Measurements from ENCODE around the gene ZNF789. TPM values are rescaled to one million over a fixed set of nuclear protein-coding genes. Genes with fewer than 3 reads are reported as not detected.
"Not testable (repeated sequence)": the region's sequence is repeated elsewhere in the genome, so short reads cannot be mapped to it uniquely, and the experiment has no call there.

ZNF789 gene
- total RNA-seq: 3.8 TPM
- long read RNA-seq, partial matches to known transcripts: 0 of 6 reads
- long read RNA-seq, other reads (novel, unspliced or antisense): 5 of 6 reads

DNA sequence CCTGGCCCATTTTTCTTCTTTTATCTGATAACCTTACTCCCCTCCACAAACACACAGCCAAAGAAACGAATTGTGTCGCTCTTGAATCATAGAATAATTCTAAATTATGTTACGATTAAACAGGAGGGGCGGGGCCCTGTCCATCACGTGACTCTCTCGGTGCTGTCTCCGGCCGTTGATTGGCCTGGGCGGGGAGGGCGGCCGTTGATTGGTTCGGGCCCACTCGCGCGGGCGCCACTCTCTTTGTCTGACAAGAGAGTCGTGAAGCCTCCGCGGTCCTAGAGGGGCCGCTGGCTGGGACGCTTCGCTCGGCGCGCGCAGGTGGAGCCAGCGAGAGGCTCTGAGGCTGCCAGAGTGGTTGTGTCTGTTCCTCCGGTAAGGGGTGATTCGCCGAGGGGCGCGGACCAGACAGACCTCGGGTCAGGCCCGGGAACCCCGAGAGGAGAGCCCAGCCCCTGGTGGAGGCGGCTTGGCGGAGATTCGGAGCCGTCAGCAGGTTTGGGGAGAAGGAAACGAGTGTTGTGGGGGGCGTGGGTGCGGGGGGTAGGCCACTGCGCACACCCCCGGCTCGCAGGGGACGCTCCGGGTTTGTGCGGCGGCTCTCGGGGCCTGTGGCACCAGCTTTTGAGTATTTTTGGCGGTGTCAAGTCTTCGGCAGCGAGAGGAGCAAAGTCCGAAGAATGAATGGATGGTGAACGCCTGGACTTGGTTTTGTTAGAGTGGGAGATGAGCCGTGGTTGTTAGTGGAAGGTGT is at the start of gene ZNF789:
Gene ZNF789, plus strand, starts transcription at position 330 of the 754 bp plus-strand sequence. CDS start 3,567 bp downstream, outside the sequence.
- DNase-seq (ENCODE audit: low spot score): peak; percentile 99
- intact Hi-C loops (cut with DNase I): loop anchor here (1.0 kb wide), 1 partner anchor 28 kb away; the partner anchor contains the start of gene ZNF394

DNA sequence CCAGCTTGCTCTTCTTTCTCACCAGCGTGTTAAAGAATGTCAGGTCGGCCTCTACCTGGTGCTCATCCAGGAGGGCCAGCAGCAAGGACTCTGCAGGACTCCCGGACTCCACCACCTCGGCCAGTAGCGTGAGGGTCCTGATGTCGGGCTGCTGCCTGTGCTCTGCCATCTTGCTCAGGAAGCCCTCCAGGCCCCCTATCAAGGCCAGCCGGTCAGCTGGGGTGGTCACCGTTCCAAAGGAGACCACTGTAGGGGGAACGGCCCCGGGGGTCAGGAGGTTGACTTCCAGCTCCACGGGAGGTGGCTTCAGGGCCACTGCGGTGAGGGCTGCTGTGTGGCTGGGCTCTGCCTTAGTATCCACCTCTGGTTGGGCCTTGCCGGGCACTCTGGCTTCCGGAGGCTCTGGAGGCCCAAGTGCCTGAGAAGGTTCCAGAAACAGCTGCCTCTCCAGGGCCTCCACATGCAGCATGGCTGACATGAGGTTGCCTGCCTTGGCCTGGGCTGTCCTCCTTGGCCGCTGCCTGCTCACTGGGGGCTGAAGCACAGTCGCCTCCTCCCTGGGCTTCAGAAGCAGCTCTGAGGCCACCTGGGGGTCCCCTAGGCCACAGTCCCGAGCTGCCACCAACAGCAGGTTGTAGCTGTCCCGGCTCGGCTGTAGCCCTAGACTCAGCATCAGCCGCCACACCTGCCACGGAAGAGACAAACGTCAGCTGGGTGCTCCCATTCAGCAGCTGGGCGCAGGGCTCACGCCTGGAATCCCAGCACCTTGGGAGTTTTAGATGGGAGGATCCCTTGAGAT is 47.6 kb upstream of the ZNF789 start:
- intact Hi-C loops (cut with DNase I): no loop called here
- DNase-seq (ENCODE audit: low spot score): no peak

DNA sequence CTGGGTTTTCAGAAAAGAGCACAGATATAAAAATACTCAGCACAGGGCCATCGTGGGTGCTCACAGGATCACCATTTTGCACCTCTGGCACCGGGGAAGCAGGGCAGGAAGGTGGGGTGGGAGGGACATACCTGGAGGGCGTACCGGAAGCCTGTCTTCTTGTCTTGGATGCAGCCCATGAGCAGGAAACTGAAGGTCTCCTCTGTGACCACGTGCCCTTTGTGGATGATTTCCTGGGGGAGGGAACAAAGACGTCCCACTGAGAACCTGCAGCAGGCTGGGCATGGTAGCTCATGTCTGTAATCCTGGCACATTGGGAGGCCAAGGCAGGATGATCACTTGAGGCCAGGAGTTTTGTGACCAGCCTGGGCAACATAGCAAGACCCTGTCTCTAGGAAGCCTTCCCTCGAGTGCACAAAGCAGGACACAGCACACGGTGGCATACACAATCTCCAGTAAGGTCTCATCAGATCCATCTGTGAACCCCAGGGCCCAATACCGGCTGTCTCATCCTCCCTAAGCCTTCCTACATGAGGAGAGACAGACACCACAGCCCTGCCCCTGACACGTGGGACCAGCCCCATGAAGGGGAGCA is 43.6 kb upstream of the ZNF789 start:
- no peak for DNase-seq (ENCODE audit: low spot score)
- intact Hi-C loops (cut with DNase I): no loop called here

DNA sequence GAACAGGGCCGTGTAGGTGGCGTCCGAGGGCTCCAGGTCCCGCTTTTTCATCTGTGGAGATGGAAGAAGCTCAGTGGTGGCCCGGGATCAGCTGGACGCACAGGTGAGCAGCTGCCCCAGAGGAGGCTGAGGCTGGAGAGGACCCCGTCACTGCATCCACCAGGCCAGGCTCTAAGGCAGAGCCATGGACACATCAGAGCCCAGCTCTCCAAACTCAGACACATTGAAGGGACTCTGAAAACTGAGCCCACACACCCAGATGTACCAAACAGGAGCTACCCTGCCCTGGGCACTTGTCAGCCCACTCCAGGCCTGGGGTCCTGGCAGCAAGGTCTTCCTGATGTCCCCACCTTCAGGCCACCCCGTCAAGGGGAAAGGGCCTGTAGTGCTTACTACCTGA is 42.9 kb upstream of the ZNF789 start:
- intact Hi-C loops (cut with DNase I): no loop called here
- no peak for DNase-seq (ENCODE audit: low spot score)

DNA sequence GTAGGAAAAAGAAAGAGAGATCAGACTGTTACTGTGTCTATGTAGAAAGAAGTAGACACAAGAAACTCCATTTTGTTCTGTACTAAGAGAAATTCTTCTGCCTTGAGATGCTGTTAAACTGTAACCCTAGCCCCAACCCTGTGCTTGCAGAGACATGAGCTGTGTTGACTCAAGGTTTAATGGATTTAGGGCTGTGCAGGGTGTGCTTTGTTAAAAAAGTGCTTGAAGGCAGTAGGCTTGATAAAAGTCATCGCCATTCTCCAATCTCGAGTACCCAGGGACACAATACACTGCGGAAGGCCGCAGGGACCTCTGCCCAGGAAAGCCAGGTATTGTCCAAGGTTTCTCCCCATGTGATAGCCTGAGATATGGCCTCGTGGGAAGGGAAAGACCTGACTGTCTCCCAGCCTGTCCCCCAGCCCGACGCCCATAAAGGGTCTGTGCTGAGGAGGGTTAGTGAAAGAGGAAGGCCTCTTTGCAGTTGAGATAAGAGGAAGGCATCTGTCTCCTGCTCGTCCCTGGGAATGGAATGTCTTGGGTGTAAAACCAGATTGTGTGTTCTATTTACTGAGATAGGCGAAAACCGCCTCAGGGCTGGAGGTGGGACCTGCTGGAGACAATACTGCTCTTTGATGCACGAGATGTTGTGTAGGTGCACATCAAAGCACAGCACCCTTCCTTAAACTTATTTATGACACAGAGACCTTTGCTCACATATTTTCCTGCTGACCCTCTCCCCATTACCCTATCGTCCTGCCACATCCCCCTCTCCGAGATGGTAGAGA is 40.7 kb upstream of the ZNF789 start:
- intact Hi-C loops (cut with DNase I); DNase-seq (ENCODE audit: low spot score): not testable (repeated sequence)

DNA sequence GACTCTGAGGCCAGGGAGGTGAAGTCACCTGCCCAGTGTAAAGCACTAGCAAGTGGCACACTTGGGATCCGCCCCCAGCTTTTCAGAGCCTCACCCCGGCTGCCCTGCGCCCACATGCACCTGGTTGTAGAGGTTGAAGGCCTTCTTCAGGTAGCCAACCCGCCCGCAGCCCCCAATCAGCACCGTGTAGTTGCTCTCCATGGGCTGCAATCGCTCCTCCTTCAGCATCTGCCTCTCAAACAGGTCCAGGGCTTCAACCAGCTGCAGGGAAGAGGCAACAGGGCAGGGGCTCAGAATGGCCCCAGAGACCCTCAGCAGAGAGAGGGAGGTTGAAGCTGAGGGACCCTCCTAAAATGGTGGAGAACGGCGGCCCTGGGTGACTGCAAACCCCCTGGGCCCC is 39.5 kb upstream of the ZNF789 start:
- intact Hi-C loops (cut with DNase I): no loop called here
- DNase-seq (ENCODE audit: low spot score): no peak

DNA sequence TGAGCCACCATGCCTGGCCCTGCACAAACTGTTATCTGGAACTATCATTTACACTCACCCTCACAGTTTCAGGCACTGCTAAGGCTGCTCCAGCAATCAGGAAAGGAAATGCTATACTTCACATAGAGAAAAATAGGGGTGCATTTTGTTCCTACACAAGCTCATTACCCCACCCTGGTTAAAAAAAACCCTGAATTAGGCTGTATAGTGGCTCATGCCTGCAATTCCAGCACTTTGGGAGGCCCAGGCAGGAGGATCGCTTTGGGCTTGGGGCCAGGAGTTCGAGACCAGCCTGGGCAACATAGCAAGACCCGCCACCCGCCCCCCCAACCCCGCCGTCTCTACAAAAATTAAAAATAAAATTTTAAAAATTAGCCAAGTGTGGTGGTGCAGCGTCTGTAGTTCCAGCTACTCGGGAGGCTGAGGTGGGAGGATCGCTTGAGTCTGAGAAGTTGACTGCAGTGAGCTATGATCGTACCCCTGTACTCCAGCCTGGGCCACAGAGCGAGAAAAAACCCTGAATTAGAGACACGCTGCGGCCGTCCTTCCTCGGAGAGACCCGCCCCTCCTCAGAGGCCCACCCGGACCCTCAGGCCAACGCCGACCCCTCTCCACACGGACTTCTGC is 34.6 kb upstream of the ZNF789 start:
- intact Hi-C loops (cut with DNase I): loop anchor here (1.0 kb wide), 1 partner anchor 28 kb away; the partner anchor contains the start of gene ATP5MF
- no peak for DNase-seq (ENCODE audit: low spot score)

DNA sequence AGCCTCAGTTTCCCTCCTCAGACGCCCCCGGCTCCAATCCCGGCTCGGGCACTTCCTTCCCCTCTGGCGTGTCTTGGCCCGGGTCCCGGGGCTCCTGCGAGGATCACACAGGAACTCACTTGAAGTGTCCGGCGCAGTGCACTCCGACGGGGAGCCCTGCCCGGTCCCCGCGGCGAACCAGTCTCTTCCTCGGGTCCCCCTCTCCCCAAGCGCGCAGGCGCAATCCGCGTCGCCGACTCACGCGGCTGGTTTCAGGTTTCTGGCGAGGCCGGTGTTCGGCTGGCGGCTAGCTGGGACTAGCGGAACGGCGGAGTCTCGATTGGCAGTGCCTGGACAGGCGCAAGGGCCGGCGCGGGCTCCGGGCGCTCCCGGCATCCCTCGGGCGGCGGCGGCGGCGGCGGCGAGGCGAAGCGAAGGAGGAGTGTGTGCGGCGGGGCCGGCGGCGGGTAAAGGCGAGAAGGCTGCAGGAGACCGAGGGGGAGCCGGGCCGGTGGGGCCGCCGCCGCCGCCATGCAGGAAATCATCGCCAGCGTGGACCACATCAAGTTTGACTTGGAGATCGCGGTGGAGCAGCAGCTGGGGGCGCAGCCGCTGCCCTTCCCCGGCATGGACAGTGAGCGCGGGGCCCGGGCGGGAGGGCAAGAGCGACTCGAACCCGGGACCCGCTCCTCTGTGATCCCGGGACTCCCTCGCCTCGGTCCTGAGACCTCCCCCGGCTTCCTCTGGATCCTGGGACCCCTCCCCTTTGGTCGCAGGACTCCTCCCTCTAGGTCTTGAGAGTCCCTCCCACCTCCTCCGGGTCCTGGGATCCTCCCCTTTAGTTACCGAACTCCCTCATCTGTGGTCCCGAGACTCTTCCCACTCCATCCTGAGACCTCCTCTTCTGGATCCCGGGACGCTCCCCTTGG is 33.9 kb upstream of the ZNF789 start, which contains the start of the genes CPSF4 and PTCD1:
Gene CPSF4, plus strand, starts transcription at position 371 of the 908 bp plus-strand sequence. Its CDS starts 140 bp downstream, at position 511.
Gene PTCD1, minus strand, starts transcription at position 226 of the 908 bp plus-strand sequence. CDS start 3,556 bp downstream, outside the sequence.
- peak; percentile 98 for DNase-seq (ENCODE audit: low spot score)
- intact Hi-C loops (cut with DNase I): loop anchor here (1.0 kb wide), 1 partner anchor 27 kb away; the partner anchor contains the start of gene ATP5MF

DNA sequence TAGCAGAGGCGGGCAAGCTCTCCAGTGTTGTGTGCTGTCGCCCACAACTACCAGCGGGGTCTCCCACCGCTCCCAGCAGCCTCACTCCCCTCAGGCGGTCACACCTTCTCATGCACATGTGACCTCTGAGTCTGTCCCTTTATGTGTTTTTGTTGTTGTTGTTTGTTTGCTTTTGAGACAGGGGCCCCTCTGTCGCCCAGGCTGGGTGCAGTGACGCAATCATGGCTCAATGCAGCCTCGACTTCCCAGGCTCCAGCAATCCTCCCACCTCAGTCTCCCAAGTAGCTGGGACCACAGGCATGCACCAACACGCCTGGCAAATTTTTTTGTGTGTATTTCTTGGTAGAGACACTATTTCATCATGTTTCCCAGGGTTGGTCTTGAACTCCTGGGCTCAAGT is 32.5 kb upstream of the ZNF789 start:
- no peak for DNase-seq (ENCODE audit: low spot score)
- intact Hi-C loops (cut with DNase I): no loop called here

DNA sequence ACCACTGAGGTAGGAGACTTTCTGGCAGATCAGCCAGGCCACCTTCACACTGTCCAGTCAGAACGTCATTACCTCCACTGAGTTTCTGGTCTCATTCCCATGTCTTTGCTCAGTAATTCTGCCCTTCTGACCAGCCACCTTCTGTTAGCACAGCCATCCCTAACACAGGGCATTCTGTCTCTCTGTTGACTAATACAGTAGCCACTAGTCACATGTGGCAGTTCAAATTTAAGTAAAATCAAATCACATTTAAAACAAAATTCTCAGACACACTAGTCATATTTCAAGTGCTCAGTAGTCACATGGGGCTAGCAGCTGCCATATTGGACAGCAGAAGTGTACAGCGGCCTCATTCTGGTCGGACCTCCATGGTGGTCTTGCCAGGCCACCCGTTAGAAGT is 26.6 kb upstream of the ZNF789 start:
- intact Hi-C loops (cut with DNase I): no loop called here
- no peak for DNase-seq (ENCODE audit: low spot score)

DNA sequence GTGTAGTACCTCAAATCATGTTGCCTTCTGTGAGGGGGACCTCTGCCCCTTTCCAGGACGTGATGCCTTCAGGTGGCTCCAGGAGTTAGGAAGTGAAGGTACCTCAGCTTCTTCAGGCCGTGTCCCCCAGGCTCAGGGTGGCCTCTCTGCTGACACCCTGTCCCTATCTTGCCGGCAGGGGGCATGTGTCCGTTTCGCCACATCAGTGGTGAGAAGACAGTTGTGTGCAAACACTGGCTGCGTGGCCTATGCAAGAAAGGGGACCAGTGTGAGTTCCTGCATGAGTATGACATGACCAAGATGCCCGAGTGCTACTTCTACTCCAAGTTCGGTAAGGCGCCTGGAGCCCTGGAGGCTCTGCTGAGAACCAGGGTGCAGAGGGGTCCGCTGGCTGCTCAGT is 24.7 kb upstream of the ZNF789 start:
- no peak for DNase-seq (ENCODE audit: low spot score)
- intact Hi-C loops (cut with DNase I): no loop called here

DNA sequence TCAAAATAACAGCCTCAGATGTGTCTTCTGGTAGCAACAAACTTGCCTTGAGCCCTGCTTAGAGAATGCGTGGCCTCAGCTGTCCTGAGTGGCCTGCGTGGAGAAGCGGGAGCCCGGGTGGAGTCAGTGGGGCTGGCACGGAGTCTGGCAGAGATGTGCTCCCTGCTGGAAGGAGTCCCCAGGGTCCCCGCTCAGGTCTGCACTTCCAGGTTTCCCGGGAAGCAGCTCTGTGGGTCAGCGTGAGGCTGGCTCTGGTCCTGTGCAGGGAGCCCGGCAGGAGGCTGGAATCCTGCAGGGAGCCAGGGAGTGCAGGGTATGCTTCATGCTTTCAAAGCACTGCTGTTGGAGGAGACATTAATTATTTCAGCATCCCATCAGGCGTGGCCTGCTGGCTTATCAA is 23.8 kb upstream of the ZNF789 start:
- intact Hi-C loops (cut with DNase I): no loop called here
- DNase-seq (ENCODE audit: low spot score): no peak

DNA sequence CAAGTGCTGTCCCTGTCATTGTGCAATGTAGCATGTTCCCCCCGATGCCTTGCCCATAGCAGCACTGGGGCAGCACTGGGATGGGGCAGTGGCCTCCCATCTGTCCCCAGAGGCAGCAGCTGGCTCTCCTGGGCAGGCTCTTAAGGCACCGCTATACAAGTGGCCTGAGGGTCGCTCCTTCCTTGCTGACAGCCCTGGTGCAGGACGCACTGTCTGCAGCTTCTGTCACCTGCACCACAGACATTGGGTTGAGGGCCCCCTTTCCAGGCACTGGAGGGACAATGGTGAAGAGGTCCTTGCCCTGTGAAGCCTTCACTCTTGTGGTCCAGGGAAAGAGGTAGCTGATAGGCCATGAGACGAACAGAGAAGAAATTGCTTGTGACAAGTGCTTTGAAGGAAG is 23.4 kb upstream of the ZNF789 start:
- intact Hi-C loops (cut with DNase I): no loop called here
- DNase-seq (ENCODE audit: low spot score): no peak

DNA sequence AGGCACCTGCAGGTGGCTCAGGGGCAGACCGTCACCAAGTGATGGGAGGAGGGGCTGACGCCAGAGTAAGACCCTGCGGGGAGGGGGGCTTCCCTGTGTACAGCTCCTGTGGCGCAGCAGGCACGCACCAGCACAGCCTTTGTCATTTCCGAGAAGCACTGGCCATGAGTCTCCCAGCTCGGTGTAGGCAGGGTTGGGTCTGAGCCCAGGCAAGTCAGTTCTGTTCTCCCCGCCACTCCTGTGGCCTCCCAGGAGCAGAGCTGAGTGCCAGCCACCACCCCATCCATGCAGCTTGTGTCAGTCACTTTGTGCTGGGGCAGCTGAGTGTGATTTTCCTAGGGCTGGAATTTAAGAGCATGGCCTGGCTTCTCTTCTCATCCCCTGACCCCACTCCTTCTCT is 20.8 kb upstream of the ZNF789 start:
- no peak for DNase-seq (ENCODE audit: low spot score)
- intact Hi-C loops (cut with DNase I): no loop called here

DNA sequence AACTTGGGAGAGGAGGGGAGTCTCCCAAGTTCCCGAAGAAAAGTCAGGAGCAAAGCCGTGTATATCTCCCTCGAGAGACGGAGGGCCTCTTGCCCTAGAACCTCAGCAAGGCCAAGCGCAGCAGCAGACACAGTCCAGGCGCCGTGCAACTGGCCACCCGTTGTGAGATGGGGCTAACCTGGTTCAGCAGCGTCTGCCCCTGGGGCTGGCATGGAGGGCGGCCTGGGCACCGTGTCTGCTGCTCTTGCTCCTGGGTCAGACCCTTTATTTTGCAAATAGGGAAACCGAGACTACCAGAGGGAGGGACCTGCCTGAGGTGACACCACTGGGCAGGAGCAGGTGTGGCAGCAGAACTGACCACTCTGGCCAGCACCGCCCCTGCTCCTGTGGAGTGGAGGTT is 20.1 kb upstream of the ZNF789 start:
- intact Hi-C loops (cut with DNase I): no loop called here
- no peak for DNase-seq (ENCODE audit: low spot score)

DNA sequence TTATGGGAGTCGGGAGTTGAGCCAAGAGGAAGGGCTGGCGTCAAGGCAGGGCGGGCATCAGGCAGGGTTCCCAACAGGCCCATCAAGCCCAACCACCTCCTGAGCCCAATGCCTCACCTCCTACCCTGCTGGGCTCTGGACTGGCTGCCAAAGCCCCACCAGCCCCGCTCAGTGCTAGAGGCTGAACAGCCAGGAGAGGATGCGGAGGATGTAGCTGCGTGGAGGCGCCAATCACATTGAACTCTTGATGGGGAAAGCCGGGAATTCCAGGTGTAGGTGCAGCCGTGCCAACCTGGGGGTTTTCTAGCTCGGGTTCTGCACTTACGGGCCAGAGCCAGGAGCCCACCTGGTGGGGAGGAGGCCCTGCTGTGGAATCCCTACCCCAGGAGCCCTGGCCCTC is 19.6 kb upstream of the ZNF789 start:
- no peak for DNase-seq (ENCODE audit: low spot score)
- intact Hi-C loops (cut with DNase I): no loop called here

DNA sequence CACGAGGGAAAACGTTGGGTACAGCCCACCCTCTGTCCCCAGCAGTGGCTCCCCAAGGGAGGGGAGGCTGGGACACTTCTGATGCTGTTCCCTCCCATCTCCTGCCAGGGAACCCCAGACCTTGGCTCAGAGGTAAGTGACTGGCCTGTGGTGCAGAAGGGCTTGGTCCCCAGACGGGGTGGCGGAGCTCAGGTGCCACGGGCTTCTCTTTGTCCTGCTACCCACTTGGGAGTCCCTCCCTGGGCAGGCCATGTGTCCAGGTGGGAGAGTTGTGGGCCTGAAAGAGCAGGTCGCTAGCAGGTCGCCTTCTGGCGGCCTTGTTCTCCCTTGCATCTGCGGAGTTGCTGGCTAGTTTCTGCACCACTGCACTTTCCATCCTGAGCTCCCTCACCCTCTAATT is 16.8 kb upstream of the ZNF789 start:
- intact Hi-C loops (cut with DNase I): no loop called here

DNA sequence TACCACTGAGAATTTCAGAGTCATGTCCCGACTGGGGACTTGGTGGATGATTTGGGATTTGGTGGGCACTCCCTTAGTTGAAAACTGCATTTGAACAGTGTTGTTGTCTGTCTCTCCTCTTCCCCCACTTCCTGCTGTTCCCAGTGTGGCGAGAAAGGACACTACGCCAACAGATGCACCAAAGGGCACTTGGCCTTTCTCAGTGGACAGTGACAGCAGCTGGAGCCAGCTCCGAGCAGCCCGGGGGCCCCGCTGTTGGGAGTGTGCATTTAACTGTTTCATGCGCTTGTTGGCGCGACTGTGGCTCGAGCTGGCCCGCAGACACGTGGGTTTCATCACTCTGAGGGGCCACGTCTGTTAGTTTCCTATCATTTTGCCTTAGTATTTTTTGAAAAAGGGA is 16.4 kb upstream of the ZNF789 start:
- no peak for DNase-seq (ENCODE audit: low spot score)
- intact Hi-C loops (cut with DNase I): no loop called here

More for the DNA sequence above, 16.8 kb upstream of the ZNF789 start:
- DNase-seq (ENCODE audit: low spot score): no peak
